ENCODE data around the gene VIT.

Gene VIT

DNA sequence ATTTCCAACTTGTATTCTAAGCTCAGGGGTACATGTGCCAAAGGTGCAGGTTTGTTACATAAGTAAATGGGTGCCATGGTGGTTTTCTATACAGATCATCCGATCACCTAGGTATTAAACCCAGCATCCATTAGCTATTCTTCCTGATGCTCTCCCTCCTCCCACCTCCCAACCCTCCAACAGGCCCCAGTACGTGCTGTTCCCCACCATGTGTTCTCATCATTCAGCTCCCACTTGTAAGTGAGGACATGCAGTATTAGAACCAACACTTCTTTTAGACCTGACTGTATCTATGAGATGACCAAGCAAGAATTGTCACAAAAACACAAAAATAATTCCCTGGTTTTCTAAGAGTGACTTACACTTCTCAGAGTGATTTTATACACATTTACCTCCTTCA lies 83.0 kb downstream of the VIT start:
- H3K27ac ChIP-seq, result no peak overlapping the region
- TF ChIP-seq, protein P1, sequence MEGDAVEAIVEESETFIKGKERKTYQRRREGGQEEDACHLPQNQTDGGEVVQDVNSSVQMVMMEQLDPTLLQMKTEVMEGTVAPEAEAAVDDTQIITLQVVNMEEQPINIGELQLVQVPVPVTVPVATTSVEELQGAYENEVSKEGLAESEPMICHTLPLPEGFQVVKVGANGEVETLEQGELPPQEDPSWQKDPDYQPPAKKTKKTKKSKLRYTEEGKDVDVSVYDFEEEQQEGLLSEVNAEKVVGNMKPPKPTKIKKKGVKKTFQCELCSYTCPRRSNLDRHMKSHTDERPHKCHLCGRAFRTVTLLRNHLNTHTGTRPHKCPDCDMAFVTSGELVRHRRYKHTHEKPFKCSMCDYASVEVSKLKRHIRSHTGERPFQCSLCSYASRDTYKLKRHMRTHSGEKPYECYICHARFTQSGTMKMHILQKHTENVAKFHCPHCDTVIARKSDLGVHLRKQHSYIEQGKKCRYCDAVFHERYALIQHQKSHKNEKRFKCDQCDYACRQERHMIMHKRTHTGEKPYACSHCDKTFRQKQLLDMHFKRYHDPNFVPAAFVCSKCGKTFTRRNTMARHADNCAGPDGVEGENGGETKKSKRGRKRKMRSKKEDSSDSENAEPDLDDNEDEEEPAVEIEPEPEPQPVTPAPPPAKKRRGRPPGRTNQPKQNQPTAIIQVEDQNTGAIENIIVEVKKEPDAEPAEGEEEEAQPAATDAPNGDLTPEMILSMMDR (IDR thresholded peaks at IDR 0.05), result no peak
- TF ChIP-seq ZFX (IDR thresholded peaks at IDR 0.05; ENCODE audit: borderline replicate concordance), result no peak

DNA sequence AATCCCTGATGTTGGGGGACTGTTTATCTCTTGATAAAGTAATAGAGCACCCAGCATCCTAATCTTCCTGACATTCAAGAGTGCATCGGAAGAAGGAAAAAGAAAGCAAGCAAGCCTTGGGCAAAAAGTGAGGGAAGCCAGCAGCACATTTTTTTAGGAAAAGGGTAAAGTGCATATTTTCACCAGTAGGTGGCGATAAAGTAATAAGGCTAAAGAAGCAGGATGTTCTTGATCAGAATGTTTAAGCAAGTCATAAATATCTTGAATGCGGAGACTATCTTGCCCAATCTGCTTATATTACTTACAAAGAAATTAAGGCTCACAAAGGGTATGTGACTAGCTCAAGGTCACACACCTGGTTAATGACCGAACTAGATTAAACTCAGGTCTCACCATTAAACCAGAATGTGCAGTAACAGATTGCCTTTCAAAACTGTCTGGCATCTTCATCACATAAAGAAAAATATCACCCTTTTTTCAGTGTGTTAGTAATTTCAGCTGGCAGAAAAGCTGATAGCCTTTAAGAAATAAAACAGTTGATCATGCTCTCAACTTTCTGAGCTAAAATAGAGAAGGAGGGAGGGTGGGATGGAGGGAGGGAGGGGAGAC lies 83.8 kb downstream of the VIT start:
- no peak for TF ChIP-seq ZFX (IDR thresholded peaks at IDR 0.05; ENCODE audit: borderline replicate concordance)
- TF ChIP-seq, protein P1 (IDR thresholded peaks at IDR 0.05), result peak; percentile 90
- no peak overlapping the region for H3K27ac ChIP-seq

DNA sequence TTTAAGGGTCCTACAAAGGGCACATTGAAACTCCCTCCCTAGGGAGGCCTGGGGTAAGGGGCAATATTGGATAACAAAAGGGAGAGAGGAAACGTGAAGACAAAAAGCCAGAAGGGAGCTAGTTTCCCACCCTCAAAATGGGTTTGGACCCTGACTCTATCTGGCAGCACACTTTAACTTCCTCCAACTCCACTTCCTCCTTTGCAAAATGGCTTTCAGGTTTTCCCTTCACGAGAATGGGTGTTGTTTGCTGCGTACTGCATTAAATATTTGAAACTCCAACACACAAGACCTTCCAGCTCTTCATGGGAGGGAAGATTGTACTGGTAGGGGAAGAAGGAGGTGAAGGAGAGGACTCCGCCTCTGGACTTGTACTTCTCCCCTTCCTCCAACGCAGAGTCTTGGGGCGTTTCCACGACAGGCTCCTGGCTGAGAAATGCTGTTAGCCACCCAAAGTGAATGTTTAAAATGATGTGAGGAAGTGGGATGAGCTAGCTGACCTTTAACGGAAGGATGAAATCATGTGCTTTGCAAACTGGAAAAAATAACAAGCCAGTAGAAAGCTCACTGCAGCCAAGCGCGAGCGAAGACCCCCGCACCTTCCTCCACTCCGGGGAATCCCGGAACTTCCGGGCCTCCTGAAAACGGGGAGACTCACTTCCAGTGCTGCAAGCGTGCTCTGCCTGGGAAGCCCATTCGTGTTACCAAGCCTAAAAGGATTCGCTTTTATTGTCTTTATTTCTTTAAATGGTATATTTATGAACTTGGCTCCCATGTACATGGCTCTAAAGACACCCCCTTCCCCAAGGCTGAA lies 85.6 kb downstream of the VIT start:
- TF ChIP-seq, protein P1 (IDR thresholded peaks at IDR 0.05), result no peak
- no peak for TF ChIP-seq ZFX (IDR thresholded peaks at IDR 0.05; ENCODE audit: borderline replicate concordance)
- no peak overlapping the region for H3K27ac ChIP-seq

DNA sequence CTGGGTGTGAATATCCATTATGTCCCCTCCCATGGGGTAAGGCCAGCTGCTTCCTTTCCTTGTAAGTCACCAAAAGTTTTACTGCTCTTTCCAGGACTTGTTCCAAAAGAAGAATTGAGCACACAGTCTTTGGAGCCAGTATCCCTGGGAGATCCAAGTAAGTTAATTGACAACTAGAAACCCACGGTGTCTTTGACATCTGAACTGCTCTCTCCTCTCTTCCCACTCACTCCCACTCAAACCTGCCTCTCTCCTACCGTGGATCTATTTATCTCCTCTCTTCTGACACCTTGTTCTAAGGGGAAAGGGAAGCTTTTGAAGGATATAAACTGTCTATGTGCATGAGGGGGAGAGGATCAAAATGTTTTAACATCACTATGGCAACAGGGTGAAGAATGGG lies 86.7 kb downstream of the VIT start:
- no peak for TF ChIP-seq ZFX (IDR thresholded peaks at IDR 0.05; ENCODE audit: borderline replicate concordance)
- H3K27ac ChIP-seq, result no peak overlapping the region

DNA sequence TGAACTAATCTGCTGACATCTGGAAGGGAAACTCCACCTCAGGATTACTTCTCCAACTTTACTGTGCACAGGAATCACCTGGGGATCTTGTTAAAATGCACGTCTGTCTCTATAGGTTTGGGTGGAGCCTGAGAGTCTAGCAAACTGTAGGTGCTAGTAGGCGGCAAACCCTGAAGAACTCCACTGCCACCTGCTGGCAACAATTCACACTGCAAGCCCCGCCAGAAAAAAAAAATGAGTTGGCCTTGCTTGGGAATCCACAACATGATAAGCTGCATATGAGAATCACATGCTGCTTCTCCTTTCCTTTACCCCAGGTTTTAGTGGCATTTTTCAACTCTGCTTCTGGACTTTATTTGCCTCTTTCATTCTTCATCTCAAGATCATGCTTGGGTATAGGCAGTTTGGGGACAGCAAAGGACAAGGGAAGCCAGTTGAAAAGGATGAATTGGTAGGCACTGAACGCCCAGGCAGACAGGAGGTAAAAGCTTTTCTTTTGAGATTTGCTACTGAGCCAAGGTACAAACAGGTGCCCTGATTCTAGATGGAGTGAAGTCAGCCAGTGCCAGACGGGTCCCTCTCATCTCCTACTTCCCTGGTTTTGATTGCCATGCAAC lies 88.8 kb downstream of the VIT start:
- H3K27ac ChIP-seq, result no peak overlapping the region
- TF ChIP-seq ZFX (IDR thresholded peaks at IDR 0.05; ENCODE audit: borderline replicate concordance), result no peak
- TF ChIP-seq, protein P1 (IDR thresholded peaks at IDR 0.05), result peak; percentile 98

DNA sequence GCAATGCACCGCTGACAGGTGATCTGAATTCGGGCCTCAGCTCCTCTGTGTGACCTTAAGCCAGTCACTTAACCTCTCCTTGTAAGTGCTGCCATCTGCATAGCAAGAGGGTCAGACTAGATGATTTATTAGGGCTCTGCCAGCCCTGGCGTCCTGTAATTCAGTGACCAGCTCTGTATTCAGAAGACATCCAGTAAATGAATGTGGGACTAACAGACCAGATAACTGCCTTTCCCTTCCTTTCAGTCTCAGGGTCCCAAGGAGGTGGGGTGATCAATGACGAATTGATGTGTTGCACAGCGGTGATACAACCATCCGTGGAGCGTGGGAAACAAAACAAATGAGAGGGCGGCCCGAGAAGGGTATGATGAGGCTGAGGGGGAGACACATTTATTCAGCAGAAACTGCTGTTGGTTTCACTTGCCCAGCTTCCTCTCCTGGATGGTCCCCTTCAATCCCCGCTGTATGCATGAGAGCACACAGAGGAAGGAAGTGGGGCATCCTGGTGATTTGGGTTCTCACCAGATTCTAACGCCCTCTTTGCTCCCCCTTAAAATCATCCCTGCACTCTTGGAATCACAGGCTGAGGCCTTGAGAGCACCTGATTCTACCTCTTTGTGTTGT lies 92.8 kb downstream of the VIT start:
- no peak overlapping the region for H3K27ac ChIP-seq
- TF ChIP-seq ZFX (IDR thresholded peaks at IDR 0.05; ENCODE audit: borderline replicate concordance), result no peak
- TF ChIP-seq, protein P1 (IDR thresholded peaks at IDR 0.05), result no peak

DNA sequence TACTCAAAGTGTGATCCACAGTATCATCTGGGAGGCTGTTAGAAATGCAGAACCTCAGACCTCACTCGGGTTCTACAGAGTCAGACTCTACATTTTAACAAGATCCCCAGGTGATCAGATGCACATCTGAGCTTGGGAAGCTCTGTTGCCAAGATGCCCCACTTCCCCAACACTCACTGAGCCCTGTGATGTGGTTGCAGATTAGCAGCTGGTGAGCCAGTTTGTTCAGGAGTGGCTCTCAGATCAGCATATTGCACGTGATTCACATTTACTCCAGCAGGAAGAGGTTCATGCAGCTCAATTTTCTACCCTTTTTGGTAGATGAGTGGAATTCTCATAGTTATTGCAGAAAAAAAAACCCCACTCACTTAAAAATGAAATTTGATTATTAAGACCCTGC lies 96.4 kb downstream of the VIT start:
- H3K27ac ChIP-seq, result no peak overlapping the region
- no peak for TF ChIP-seq ZFX (IDR thresholded peaks at IDR 0.05; ENCODE audit: borderline replicate concordance)
- TF ChIP-seq, protein P1 (IDR thresholded peaks at IDR 0.05), result no peak
